Stimulated activated CD4-positive, alpha-beta T cell treated with anti-CD3 and anti-CD28 coated beads, TNF-alpha, amount 100 ng/mL, for 48 hours (primary cell): ENCODE results near the gene ABLIM2.

Experiments used
- DNase-seq, 3 donors: peaks; one replicate each; pipeline ENCODE4 v3.0.0-alpha.2; 2020; ENCODE audit warnings: low read depth in 3 of 3

The ABLIM2 gene

GRCh38 chr4:8028884-8029568, 129.6 kb downstream of the ABLIM2 start:
- no peak for DNase-seq

GRCh38 chr4:8028368-8028767, 130.2 kb downstream of the ABLIM2 start:
- DNase-seq: no peak

- DNase-seq: no peak
These were observed 132.2 kb downstream of the ABLIM2 start for GRCh38 chr4:8026453-8026852.

- no peak for DNase-seq
These were observed 132.9 kb downstream of the ABLIM2 start for GRCh38 chr4:8025668-8026067.

GRCh38 chr4:8024073-8024786, 134.4 kb downstream of the ABLIM2 start:
- no peak for DNase-seq

- DNase-seq: no peak
These were observed 134.9 kb downstream of the ABLIM2 start for GRCh38 chr4:8023696-8024033.

DNA sequence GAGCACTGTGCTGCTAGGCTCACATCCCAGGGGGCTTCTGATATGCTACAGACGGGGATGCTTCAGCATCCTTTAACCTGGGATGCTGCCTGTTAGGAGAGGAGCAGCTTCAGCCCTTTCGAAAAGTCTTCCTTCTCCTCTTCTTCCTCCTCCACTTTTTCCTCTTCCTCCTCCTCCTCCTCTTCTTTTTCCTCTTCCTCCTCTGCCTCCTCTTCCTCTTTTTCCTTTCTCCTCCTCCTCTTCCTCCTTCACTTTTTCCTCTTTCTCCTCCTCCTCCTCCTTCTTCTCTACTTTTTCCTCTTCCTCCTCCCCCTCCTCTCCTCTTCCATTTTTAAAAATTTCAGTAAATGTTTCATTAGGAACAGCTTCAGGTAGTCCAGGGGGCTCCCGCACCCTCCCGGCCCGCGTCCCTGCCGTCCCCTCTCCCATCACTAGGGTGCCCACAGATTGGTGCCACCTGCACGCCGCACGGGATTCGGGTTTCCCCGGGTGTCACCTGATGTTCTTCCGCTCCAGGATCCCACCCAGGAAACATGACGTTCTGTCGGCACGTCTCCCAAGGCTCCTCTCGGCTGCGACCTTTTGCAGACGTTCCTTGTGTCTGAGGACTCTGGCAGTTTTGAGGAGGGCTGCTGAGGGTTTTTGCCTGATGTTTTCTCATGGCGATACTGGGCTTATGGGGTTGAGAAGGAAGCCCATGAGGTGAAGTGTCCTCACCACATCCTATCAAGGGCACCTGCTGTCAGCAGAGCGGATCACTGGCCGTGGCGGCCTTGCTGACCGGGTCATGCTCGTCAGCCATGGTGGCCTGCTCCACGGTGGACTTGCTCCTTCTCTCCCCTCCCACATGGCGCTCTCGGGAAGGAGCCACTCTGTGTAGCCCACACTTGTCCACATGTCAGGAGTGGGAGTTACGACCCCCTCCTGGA, 135.6 kb downstream of the ABLIM2 start:
- DNase-seq: no peak

DNA sequence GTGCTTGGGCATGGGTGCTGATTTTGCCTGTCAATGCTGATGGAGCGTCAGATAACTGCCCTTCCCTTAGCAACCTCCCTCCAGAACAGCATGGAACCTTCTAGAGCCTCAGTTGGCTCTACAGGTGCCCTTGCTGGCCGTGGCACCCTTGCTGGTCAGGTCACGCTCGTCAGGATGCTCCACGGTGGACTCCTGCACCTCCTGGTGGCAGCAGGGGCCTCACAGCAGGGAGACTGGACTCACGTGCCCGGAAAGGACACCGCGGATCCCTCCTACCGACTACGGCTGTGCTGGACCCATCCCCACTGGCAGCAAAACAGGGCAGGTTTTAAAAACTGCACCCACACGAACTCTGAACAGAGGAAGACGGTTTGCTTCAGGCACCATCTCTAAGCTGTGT, 136.8 kb downstream of the ABLIM2 start:
- DNase-seq: no peak

- DNase-seq: no peak
These were observed 138.9 kb downstream of the ABLIM2 start for GRCh38 chr4:8019396-8020365.

GRCh38 chr4:8016527-8016926, 142.1 kb downstream of the ABLIM2 start:
- DNase-seq: no peak

DNA sequence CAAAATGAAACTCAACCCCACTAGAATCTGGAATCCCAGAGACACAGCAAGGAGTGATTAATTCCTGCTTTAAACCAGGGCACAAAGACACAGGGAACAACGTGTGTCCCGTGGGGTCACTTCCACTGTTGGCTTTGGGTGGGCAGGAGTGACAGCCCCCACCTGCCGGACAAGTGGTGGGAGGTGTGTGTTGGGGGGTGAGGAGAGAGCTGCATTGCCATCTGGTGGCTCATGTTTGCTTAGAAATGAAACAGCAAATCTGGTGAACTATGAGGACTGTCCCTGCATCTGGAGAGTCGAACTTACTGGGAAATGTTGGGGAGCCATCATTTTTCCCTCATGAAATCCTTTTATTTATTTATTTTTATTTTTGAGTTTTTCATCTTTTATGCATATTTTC, 143.1 kb downstream of the ABLIM2 start:
- no peak for DNase-seq

DNA sequence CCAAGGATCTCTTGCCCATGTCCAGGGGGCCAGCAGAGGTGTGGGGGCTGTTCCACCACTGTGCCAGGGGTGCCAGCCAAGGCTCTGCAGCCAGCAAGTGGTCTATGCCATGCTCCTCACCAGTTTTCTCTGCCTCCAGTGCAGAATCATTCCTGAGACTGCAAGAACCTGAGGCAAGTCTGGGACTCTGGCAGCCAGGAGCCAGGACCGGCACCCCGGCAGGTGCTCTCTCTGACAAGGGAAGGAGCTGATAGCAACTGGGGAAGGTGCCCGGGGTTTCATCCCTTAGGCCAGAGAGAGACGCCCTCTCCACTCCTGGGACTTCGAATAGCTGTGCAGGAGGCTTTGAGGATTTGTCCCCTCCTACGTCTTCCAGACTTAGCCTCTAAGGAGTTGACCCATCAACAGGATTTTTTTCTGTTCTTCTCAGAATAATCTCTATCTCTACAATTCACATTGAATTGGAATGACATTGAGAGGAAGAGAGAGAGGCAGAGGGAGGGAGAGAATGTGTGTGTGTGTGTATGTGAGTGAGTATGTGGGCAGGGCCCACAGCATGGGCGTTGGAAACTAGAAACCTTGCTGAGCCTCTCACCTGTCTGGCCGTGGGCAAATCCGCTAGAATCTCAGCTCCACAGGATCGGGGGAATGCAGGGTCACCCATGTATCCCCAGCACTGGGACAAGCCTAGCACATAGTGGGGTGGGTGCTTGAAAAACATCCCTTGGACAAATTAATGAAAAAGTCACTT, 144.5 kb downstream of the ABLIM2 start:
- no peak for DNase-seq

GRCh38 chr4:8012517-8012916, 146.1 kb downstream of the ABLIM2 start:
- no peak for DNase-seq

DNA sequence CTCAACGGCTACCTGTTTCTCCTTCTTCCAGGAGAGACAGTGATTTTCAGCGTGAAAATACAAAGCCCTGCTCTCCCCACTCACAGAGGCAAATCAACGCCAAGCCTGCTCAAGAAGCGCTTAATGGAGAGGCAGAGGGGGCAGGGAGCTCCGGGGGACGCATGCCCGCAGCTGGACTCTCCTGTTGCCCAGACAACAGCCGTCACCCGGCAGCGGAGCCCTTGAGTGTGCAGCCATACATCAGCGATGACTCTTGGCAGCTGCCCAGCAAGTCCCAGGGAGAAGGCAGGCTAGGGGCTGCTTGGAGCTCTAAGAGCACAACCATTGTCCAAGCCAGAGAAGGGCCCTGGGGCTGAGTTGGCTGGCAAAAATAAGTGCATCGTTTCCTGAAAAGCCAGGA, 148.0 kb downstream of the ABLIM2 start:
- DNase-seq: no peak

GRCh38 chr4:8009710-8010511, 148.7 kb downstream of the ABLIM2 start:
- DNase-seq: no peak

- DNase-seq: no peak
These were observed 149.5 kb downstream of the ABLIM2 start for GRCh38 chr4:8009097-8009496.

GRCh38 chr4:8008391-8008790, 150.2 kb downstream of the ABLIM2 start:
- no peak for DNase-seq

DNA sequence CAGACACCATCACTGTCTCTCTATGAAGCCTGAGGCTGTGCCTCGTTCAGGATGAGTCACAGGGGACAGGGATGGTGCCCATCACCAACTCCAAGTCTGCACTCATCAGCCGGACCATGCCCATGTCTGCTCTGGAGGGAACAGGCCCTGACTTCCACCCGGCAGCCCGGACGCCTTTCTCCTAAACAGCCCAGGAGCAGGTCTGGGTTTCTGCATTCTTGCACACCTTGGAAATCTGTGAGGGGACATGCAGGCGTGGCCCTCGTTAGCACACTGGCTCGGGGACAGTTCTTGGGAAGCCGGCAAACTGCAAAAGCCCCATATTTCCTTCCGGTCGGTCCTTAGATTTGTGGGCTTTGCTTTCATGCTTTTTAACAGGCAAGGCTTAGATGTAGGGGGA, 151.0 kb downstream of the ABLIM2 start:
- DNase-seq: no peak

GRCh38 chr4:8006471-8006870, 152.1 kb downstream of the ABLIM2 start:
- no peak for DNase-seq

- DNase-seq: no peak
These were observed 152.8 kb downstream of the ABLIM2 start for GRCh38 chr4:8005814-8006215.
